B cell (primary cell): ENCODE data around the gene OR2W1.

Experiments
- EZH2 ChIP-seq: IDR thresholded peaks from 2 replicates; pipeline ENCODE4 v1.6.1; 2012; ENCODE audit warnings: borderline replicate concordance, low read depth, mild to moderate bottlenecking, moderate library complexity, low read length; ENCODE audit not compliant: insufficient read depth, poor library complexity, severe bottlenecking
- TF ChIP-seq, protein P1 (sequence below): fragments of 200-600 bp; IDR thresholded peaks from one replicate; pipeline ENCODE4 v1.8.0; 2022; ENCODE audit warnings: antibody characterized with exemption, mild to moderate bottlenecking

DNA sequence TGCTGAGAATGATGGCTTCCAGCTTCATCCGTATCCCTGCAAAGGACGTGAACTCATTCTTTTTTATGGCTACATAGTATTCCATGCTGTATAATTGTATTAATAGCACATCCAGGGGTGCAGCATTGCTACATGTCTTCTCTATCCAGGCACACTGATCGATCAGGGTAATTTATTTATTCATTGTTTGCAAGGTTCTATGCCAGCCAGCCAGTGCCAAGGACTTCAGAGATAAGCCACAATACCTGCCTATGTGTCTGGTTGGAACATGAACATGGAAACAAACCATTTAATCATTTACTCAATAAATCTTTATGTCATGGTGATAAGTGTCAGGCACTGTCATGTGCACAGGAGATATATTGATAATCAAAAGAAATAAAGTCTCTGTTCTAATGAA is 48.0 kb upstream of the OR2W1 start:
- TF ChIP-seq, protein P1, sequence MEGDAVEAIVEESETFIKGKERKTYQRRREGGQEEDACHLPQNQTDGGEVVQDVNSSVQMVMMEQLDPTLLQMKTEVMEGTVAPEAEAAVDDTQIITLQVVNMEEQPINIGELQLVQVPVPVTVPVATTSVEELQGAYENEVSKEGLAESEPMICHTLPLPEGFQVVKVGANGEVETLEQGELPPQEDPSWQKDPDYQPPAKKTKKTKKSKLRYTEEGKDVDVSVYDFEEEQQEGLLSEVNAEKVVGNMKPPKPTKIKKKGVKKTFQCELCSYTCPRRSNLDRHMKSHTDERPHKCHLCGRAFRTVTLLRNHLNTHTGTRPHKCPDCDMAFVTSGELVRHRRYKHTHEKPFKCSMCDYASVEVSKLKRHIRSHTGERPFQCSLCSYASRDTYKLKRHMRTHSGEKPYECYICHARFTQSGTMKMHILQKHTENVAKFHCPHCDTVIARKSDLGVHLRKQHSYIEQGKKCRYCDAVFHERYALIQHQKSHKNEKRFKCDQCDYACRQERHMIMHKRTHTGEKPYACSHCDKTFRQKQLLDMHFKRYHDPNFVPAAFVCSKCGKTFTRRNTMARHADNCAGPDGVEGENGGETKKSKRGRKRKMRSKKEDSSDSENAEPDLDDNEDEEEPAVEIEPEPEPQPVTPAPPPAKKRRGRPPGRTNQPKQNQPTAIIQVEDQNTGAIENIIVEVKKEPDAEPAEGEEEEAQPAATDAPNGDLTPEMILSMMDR = no peak
- TF ChIP-seq EZH2 = no peak
